HepG2 (cell line): ENCODE data around the gene ROS1.

Source experiments
- CTCF ChIP-seq: sonication (generic); formaldehyde crosslinking; IDR thresholded peaks from 2 replicates; pipeline ENCODE4 v1.5.0; 2020; ENCODE audit warnings: mild to moderate bottlenecking, missing genetic modification reagents, moderate library complexity
- GMEB1 ChIP-seq: sonication (generic); formaldehyde crosslinking; IDR thresholded peaks from 2 replicates; pipeline ENCODE4 v1.5.1; 2020; ENCODE audit warnings: missing genetic modification reagents, mild to moderate bottlenecking, borderline replicate concordance
- HMGXB4 ChIP-seq, 2 experiments: sonication (generic) in 1 of 2; formaldehyde crosslinking in 1 of 2; IDR thresholded peaks; 2 replicates each; pipeline versions ENCODE4 v1.4.0 to v1.6.1; 2018 to 2020; ENCODE audit warnings: missing genetic modification reagents in 2 of 2, borderline replicate concordance in 1 of 2, low read depth in 1 of 2, mild to moderate bottlenecking in 1 of 2, missing biosample characterization in 1 of 2
- KLF12 ChIP-seq: sonication (generic); formaldehyde crosslinking; IDR thresholded peaks from 2 replicates; pipeline ENCODE4 v1.4.0; 2020; ENCODE audit warnings: missing genetic modification reagents, borderline replicate concordance
- MTF2 ChIP-seq: sonication (generic); formaldehyde crosslinking; IDR thresholded peaks from 2 replicates; pipeline ENCODE4 v1.5.0; 2020; ENCODE audit warnings: missing genetic modification reagents, borderline replicate concordance
- NAIF1 ChIP-seq: sonication (generic); formaldehyde crosslinking; IDR thresholded peaks from 2 replicates; pipeline ENCODE4 v1.5.0; 2020; ENCODE audit warnings: mild to moderate bottlenecking, missing genetic modification reagents, borderline replicate concordance
- PAWR ChIP-seq: sonication (generic); formaldehyde crosslinking; IDR thresholded peaks from 2 replicates; pipeline ENCODE4 v1.4.0; 2020; ENCODE audit warnings: missing genetic modification reagents, mild to moderate bottlenecking, borderline replicate concordance
- SMC3 ChIP-seq: IDR thresholded peaks from 2 replicates; pipeline ENCODE4 v1.6.1; 2011; ENCODE audit warnings: low read length, improper control_type of control experiment
- YY1 ChIP-seq: IDR thresholded peaks from 2 replicates; pipeline ENCODE4 v1.6.1; 2011; ENCODE audit warnings: low read length, low read depth, moderate library complexity, mild to moderate bottlenecking; ENCODE audit not compliant: insufficient read depth, insufficient replicate concordance
- ZBTB33 ChIP-seq: sonication (generic); formaldehyde crosslinking; IDR thresholded peaks from 2 replicates; pipeline ENCODE4 v1.4.0; 2020; ENCODE audit warnings: missing genetic modification reagents
- ZNF180 ChIP-seq: sonication (generic); formaldehyde crosslinking; IDR thresholded peaks from 2 replicates; pipeline ENCODE4 v1.4.0; 2020; ENCODE audit warnings: low read depth, missing genetic modification reagents, borderline replicate concordance
- ZNF24 ChIP-seq: fragments of 450-650 bp; IDR thresholded peaks from 2 replicates; pipeline ENCODE4 v1.6.1; 2017; ENCODE audit warnings: antibody characterized with exemption, mild to moderate bottlenecking
- ZNF766 ChIP-seq: sonication (generic); formaldehyde crosslinking; IDR thresholded peaks from 2 replicates; pipeline ENCODE4 v1.5.0; 2020; ENCODE audit warnings: missing genetic modification reagents, borderline replicate concordance

- TF ChIP-seq KLF12 (CRISPR knock-in tag) (no peak), PAWR (CRISPR knock-in tag) (no peak), NAIF1 (no peak), MTF2 (CRISPR knock-in tag) (no peak), HMGXB4 (CRISPR knock-in tag; IDR thresholded peaks at IDR 0.05; ENCODE audit: borderline replicate concordance in 1 of 2, low read depth in 1 of 2) (no peak), GMEB1 (CRISPR knock-in tag) (no peak), CTCF (CRISPR knock-in tag) (no peak), ZNF766 (CRISPR knock-in tag) (no peak), ZNF24 (no peak), ZNF180 (CRISPR knock-in tag) (no peak), ZBTB33 (CRISPR knock-in tag) (no peak), SMC3 (no peak), YY1 (no peak)
Measured at GRCh38 chr6:117270843-117271507, 154.8 kb downstream of the ROS1 start.
